Tongue (tissue), 2 donors: ENCODE results near the gene ADK. TPM values are rescaled to one million over a fixed set of nuclear protein-coding genes. Genes with fewer than 3 reads are reported as not detected.
A peak's percentile ranks its signal among the peaks of the same experiment; 100 is the strongest.
"Not testable (repeated sequence)": the region's sequence is repeated elsewhere in the genome, so short reads cannot be mapped to it uniquely, and the experiment has no call there.

Source experiments
- DNase-seq: peaks from one replicate; pipeline ENCODE4 v3.0.0-alpha.2; 2015
- total RNA-seq: library from RNA; depleted of rRNA; stranded (reverse); fragments of >200 nt; gene quantifications from one replicate; pipeline ENCODE4 v1.2.3, GENCODE V29; 2014

Gene ADK
- total RNA-seq, 1 donor from 2014 or later: 61.4 TPM

- no peak for DNase-seq
Measured at GRCh38 chr10:74305730-74306129, 154.7 kb downstream of the ADK start.

GRCh38 chr10:74306227-74306982 lies 155.4 kb downstream of the ADK start:
- no peak for DNase-seq

GRCh38 chr10:74307061-74307651 lies 156.1 kb downstream of the ADK start:
- DNase-seq: no peak

GRCh38 chr10:74310652-74311257 lies 159.7 kb downstream of the ADK start:
- no peak for DNase-seq

- DNase-seq: no peak
Measured at GRCh38 chr10:74314166-74314565, 163.1 kb downstream of the ADK start.

- no peak for DNase-seq
Measured at GRCh38 chr10:74320026-74320425, 169.0 kb downstream of the ADK start.

- DNase-seq: no peak
Measured at GRCh38 chr10:74320717-74321116, 169.7 kb downstream of the ADK start.

GRCh38 chr10:74322141-74322540 lies 171.1 kb downstream of the ADK start:
- no peak for DNase-seq

- no peak for DNase-seq
Measured at GRCh38 chr10:74322565-74322964, 171.5 kb downstream of the ADK start.

GRCh38 chr10:74328388-74328787 lies 177.4 kb downstream of the ADK start:
- DNase-seq: no peak

- DNase-seq: no peak
Measured at GRCh38 chr10:74329873-74330272, 178.9 kb downstream of the ADK start.

- DNase-seq: no peak
Measured at GRCh38 chr10:74330646-74331045, 179.6 kb downstream of the ADK start.

- no peak for DNase-seq
Measured at GRCh38 chr10:74332398-74332797, 181.4 kb downstream of the ADK start.

- DNase-seq: no peak
Measured at GRCh38 chr10:74333174-74333573, 182.2 kb downstream of the ADK start.

GRCh38 chr10:74334221-74334620 lies 183.2 kb downstream of the ADK start:
- DNase-seq: no peak

GRCh38 chr10:74335501-74335900 lies 184.5 kb downstream of the ADK start:
- no peak for DNase-seq

GRCh38 chr10:74337330-74338016 lies 186.5 kb downstream of the ADK start:
- DNase-seq: no peak

- no peak for DNase-seq
Measured at GRCh38 chr10:74342991-74343390, 192.0 kb downstream of the ADK start.

GRCh38 chr10:74343804-74344203 lies 192.8 kb downstream of the ADK start:
- DNase-seq: no peak

GRCh38 chr10:74344306-74344705 lies 193.3 kb downstream of the ADK start:
- DNase-seq: peak; percentile 16

- no peak for DNase-seq
Measured at GRCh38 chr10:74347522-74347921, 196.5 kb downstream of the ADK start.

- not testable (repeated sequence) for DNase-seq
Measured at GRCh38 chr10:74353021-74353420, 202.0 kb downstream of the ADK start.

GRCh38 chr10:74361678-74362077 lies 210.7 kb downstream of the ADK start:
- DNase-seq: no peak
